MM.1S (cell line): ENCODE results near the gene ZFR2.
"Not testable (repeated sequence)": the region's sequence is repeated elsewhere in the genome, so short reads cannot be mapped to it uniquely, and the experiment has no call there.

Experiments
- DNase-seq: peaks from one replicate; pipeline ENCODE4 v3.0.0-alpha.2; 2015
- H2AFZ ChIP-seq: fragments of 300-600 bp; sonication (generic); 2 replicates; pipeline ENCODE4 v1.6.0; 2016; ENCODE audit warnings: antibody characterized with exemption, low read length
- H3F3A ChIP-seq: fragments of 300-600 bp; sonication (generic); 2 replicates; pipeline ENCODE4 v1.6.1; 2016; ENCODE audit warnings: mild to moderate bottlenecking, antibody characterized with exemption, low read length, moderate library complexity, mixed read lengths; ENCODE audit not compliant: insufficient read depth
- H3K27ac ChIP-seq: fragments of 300-600 bp; sonication (generic); 2 replicates; pipeline ENCODE4 v1.5.1; 2016; ENCODE audit warnings: mild to moderate bottlenecking, low read length
- H3K27me3 ChIP-seq: fragments of 300-600 bp; sonication (generic); replicated peaks from 2 replicates; pipeline ENCODE4 v1.6.0; 2016; ENCODE audit warnings: low read length; ENCODE audit not compliant: insufficient read depth
- H3K36me3 ChIP-seq: fragments of 300-600 bp; sonication (generic); replicated peaks from 2 replicates; pipeline ENCODE4 v1.6.1; 2016; ENCODE audit warnings: mild to moderate bottlenecking, low read length, mixed read lengths; ENCODE audit not compliant: insufficient read depth
- H3K4me1 ChIP-seq: fragments of 300-600 bp; sonication (generic); 2 replicates; pipeline ENCODE4 v1.6.1; 2016; ENCODE audit warnings: low read length, mixed read lengths
- H3K4me2 ChIP-seq: fragments of 300-600 bp; sonication (generic); 2 replicates; pipeline ENCODE4 v1.6.0; 2016; ENCODE audit warnings: low read depth, low read length
- H3K4me3 ChIP-seq: fragments of 300-600 bp; sonication (generic); 2 replicates; pipeline ENCODE4 v1.5.1; 2016; ENCODE audit warnings: low read length, mixed read lengths
- H3K79me2 ChIP-seq: fragments of 300-600 bp; sonication (generic); 2 replicates; pipeline ENCODE4 v1.6.1; 2016; ENCODE audit warnings: mixed run types, low read length, mixed read lengths
- H3K9ac ChIP-seq: fragments of 300-600 bp; sonication (generic); 2 replicates; pipeline ENCODE4 v1.6.1; 2016; ENCODE audit warnings: low read length, mixed read lengths
- H3K9me2 ChIP-seq: fragments of 300-600 bp; sonication (generic); replicated peaks from 2 replicates; pipeline ENCODE4 v1.6.1; 2016; ENCODE audit warnings: mild to moderate bottlenecking, low read length, mixed read lengths; ENCODE audit not compliant: insufficient read depth
- H3K9me3 ChIP-seq: fragments of 300-600 bp; sonication (generic); replicated peaks from 2 replicates; pipeline ENCODE4 v1.6.1; 2016; ENCODE audit warnings: mild to moderate bottlenecking, low read length, mixed read lengths; ENCODE audit not compliant: insufficient read depth
- H4K20me1 ChIP-seq: fragments of 300-600 bp; sonication (generic); 2 replicates; pipeline ENCODE4 v1.6.1; 2016; ENCODE audit warnings: mild to moderate bottlenecking, low read length, moderate library complexity, mixed read lengths; ENCODE audit not compliant: insufficient read depth
- EZH2 ChIP-seq: fragments of 300-600 bp; sonication (generic); optimal IDR thresholded peaks from 2 replicates; pipeline ENCODE3; 2017; ENCODE audit warnings: low read depth, mild to moderate bottlenecking, antibody characterized with exemption, low read length, mixed read lengths
- EZH2phosphoT487 ChIP-seq: fragments of 300-600 bp; sonication (generic); IDR thresholded peaks from 2 replicates; pipeline ENCODE4 v1.6.1; 2018; ENCODE audit warnings: antibody characterized with exemption, low read length
- TF ChIP-seq, protein P1 (sequence below): fragments of 300-600 bp; sonication (generic); IDR thresholded peaks from 2 replicates; pipeline ENCODE4 v1.5.1; 2016; ENCODE audit warnings: antibody characterized with exemption, low read length, mixed read lengths

Gene ZFR2

DNA sequence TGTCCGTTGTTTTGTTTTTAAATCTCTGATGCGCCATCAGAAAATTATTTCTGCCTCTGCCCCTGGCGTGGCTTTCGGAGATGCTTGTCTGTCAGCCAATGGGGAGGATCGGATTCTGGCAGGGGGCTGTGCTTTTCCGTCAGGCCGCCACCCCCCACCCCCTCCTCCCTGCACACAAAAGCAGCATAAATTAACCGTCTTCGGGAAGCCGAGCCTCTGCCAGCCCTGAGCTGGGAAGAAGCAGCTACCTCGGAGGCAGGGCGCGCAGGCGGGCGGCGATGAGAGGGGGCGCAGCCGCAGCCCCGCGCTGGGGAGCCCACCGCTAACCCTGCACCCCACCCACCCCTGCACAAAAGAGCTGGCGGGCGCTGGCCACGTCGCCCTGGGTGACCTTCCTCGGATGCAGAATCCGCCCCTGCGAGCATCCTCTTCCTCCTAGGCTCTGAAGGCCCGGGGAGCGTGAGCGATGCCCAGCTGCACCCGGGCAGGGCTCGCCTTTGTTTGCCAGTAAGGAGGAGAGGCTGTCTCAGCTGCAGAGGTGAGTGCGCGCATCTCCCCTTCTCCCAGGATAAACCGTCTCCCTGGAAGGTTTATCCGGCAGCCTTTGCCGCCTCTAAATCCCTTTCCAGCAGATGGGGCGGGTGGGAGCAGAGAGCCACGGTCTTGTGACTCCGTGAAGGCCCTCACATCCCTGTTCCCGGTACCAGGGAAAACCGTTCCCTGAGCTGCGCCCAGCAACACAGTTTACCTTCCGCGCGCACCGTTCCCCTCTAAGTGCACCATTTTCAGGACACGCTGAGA, 11.8 kb upstream of the ZFR2 start, which contains the start of gene ATCAY:
TSS of gene ATCAY (plus strand) at position 215 of the 801 bp plus-strand sequence. CDS start 5,083 bp downstream, outside the sequence.
- Histone ChIP-seq H3K36me3 (no peaks in the 10 kb centered on the region), H3K4me2 (no peak within 1 kb of the TSS), H2AFZ (no peak within 1 kb of the TSS), H3K4me1 (no peaks in the 10 kb centered on the region), H3K79me2 (no peaks in the 10 kb centered on the region), H4K20me1 (0 out of 2 replicates have a peak, but pooled peaks cover 3% of the 10 kb centered on the region), H3F3A (no peaks in the 10 kb centered on the region), H3K27ac (no peak within 1 kb of the TSS), H3K9me2 (no peaks in the 10 kb centered on the region), H3K4me3 (no peak within 1 kb of the TSS), H3K9me3 (no peaks in the 10 kb centered on the region), H3K27me3 (peaks cover 92% of the 10 kb centered on the region), H3K9ac (no peak within 1 kb of the TSS)
- no peak for DNase-seq
- TF ChIP-seq EZH2phosphoT487, result no peak
- TF ChIP-seq, protein P1, sequence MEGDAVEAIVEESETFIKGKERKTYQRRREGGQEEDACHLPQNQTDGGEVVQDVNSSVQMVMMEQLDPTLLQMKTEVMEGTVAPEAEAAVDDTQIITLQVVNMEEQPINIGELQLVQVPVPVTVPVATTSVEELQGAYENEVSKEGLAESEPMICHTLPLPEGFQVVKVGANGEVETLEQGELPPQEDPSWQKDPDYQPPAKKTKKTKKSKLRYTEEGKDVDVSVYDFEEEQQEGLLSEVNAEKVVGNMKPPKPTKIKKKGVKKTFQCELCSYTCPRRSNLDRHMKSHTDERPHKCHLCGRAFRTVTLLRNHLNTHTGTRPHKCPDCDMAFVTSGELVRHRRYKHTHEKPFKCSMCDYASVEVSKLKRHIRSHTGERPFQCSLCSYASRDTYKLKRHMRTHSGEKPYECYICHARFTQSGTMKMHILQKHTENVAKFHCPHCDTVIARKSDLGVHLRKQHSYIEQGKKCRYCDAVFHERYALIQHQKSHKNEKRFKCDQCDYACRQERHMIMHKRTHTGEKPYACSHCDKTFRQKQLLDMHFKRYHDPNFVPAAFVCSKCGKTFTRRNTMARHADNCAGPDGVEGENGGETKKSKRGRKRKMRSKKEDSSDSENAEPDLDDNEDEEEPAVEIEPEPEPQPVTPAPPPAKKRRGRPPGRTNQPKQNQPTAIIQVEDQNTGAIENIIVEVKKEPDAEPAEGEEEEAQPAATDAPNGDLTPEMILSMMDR, result no peak
- no peak for TF ChIP-seq EZH2

DNA sequence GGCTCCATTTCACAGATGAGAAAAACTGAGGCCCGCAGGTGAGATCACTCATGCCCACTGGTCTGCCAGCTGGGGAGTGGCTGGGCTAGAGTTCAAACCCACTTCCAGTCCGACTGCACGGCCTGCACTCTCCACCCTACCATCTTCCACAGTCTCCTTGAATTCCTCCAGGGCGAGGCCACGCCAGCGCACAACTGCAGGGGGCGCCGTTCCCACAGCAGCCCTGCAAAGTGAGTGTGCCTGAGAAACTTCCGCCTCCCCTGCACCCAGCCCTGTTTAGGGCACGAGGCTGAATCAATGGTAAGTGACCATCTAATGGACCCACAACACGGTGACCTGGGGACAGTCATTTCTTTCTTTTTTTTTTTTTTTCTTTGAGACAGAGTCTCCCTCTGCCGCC, 10.8 kb upstream of the ZFR2 start:
- Histone ChIP-seq H3K9ac (no peak overlapping the region), H3K36me3 (no peaks in the 10 kb centered on the region), H3K27me3 (peaks cover 96% of the 10 kb centered on the region), H3K4me1 (no peaks in the 10 kb centered on the region), H3K27ac (no peak overlapping the region), H3K4me2 (no peak overlapping the region), H3F3A (no peaks in the 10 kb centered on the region), H3K4me3 (no peak overlapping the region), H3K79me2 (no peaks in the 10 kb centered on the region), H3K9me3 (no peaks in the 10 kb centered on the region), H2AFZ (no peak overlapping the region), H4K20me1 (0 out of 2 replicates have a peak, but pooled peaks cover 3% of the 10 kb centered on the region), H3K9me2 (no peaks in the 10 kb centered on the region)
- TF ChIP-seq, protein P1, result peak; percentile 26; the same call in 1 of the 2 replicates
- TF ChIP-seq EZH2phosphoT487, result no peak
- DNase-seq, result no peak

DNA sequence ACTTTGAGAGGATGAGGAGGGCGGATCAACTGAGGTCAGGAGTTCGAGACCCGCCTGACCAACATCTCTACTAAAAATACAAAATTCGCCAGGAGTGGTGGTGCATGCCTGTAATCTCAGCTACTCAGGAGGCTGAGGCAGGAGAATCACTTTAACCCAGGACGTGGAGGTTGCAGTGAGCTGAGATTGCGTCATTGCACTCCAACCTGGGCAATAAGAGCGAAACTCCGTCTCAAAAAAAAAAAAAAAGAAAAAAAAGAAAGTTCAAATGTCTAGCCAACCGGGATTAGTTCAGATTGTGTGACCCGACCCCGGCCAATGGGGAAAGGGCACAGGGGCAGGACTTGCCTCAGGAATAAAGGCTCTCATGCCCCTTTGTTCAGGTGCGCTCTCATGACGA, 5.9 kb upstream of the ZFR2 start:
- H3K4me1 ChIP-seq, H3K4me3 ChIP-seq: not testable (repeated sequence)
- H3K27me3 ChIP-seq, result peaks cover 95% of the 10 kb centered on the region

DNA sequence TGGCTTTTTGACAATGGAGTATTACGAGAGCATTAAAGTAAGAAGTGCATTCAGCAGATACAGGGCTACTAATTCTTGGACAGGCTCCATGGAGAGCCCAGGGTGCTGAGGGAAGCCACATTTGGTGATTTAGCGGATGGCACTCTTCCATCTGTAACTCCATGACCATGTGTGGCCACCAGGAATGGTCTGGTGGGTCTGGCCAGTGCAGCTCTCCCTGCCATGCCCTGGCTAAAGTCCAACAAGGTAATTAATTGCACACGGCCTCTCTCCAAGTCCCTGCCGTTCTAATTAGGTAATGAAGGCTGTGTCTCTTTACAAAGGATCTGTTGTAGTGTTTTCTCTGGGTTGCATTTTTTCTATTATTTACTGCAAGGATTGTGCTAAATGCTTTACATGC, 4.3 kb upstream of the ZFR2 start:
- H3K9me2 ChIP-seq, result no peaks in the 10 kb centered on the region
- H3K9me3 ChIP-seq, result no peaks in the 10 kb centered on the region
- no peak for TF ChIP-seq EZH2phosphoT487
- TF ChIP-seq, protein P1, result no peak
- TF ChIP-seq EZH2, result no peak
- no peaks in the 10 kb centered on the region for H3K79me2 ChIP-seq
- no peak overlapping the region for H3K4me2 ChIP-seq
- H3K9ac ChIP-seq, result no peak overlapping the region
- no peak for DNase-seq
- H2AFZ ChIP-seq, result no peak overlapping the region
- no peaks in the 10 kb centered on the region for H3K36me3 ChIP-seq
- no peaks in the 10 kb centered on the region for H3F3A ChIP-seq
- no peaks in the 10 kb centered on the region for H4K20me1 ChIP-seq
- H3K27ac ChIP-seq, result no peak overlapping the region
- no peaks in the 10 kb centered on the region for H3K4me1 ChIP-seq
- peaks cover 95% of the 10 kb centered on the region for H3K27me3 ChIP-seq
- H3K4me3 ChIP-seq, result no peak overlapping the region

More for the DNA sequence above, 5.9 kb upstream of the ZFR2 start:
- not testable (repeated sequence) for H3F3A ChIP-seq, H3K9ac ChIP-seq, H3K27ac ChIP-seq, H2AFZ ChIP-seq, H3K9me2 ChIP-seq, H3K9me3 ChIP-seq, H3K79me2 ChIP-seq, H3K4me2 ChIP-seq, DNase-seq, H4K20me1 ChIP-seq, H3K36me3 ChIP-seq
